GM12874 (cell line): Measurements from ENCODE around the gene CNIH2.

ENCODE experiments used
- CTCF ChIP-seq: IDR thresholded peaks from 2 replicates; pipeline ENCODE4 v1.5.1; 2011; ENCODE audit warnings: low read depth, mild to moderate bottlenecking, control low read depth, low read length, moderate library complexity; ENCODE audit not compliant: insufficient read depth

CNIH2 gene

GRCh38 chr11:66315921-66316811 lies 38.2 kb downstream of the CNIH2 start:
- no peak for TF ChIP-seq CTCF

DNA sequence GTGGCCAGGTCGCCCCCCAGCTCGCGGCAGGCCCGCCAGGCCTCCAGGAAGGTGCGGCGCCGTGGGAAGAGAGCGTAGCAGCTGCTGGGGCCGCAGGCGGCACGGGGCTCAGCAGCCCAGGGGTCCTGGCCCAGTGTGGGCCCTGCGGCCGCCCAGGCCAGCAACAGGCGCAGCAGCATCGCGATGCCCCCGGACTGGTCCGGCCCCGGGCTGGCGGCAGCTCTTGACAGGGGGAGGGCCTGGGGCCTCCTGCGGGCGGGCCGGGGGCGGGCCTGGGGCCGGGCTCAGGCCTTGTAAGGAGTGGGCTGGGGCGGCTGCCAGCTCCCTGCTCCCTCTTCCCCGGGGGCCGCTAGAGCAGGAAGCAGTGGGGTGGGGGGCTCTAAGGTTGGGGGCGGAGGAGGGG lies 38.9 kb downstream of the CNIH2 start, which contains the start of gene CD248:
CD248 (minus strand) TSS at position 196 of the 403 bp plus-strand sequence; CDS start at position 179, 17 bp downstream.
- no peak for TF ChIP-seq CTCF

DNA sequence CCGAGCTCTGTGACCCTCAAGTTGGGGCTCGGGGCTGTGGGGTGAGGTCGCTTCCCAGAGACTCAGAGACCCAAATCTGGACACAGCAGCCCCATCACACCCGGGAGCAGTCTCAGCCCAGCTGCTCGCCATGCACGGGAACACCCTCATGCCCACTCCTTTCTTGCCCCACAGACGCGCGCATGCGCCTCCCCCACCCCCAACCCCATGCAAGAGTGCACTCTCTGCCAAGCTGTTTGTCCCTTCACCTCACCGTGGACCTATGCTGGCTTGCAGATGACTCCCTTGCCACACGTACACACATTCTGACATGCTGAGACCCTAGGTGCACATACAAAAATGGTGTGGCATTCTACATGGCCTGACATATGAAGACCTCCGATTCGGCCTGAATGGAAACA lies 39.3 kb downstream of the CNIH2 start:
- TF ChIP-seq CTCF, result no peak

DNA sequence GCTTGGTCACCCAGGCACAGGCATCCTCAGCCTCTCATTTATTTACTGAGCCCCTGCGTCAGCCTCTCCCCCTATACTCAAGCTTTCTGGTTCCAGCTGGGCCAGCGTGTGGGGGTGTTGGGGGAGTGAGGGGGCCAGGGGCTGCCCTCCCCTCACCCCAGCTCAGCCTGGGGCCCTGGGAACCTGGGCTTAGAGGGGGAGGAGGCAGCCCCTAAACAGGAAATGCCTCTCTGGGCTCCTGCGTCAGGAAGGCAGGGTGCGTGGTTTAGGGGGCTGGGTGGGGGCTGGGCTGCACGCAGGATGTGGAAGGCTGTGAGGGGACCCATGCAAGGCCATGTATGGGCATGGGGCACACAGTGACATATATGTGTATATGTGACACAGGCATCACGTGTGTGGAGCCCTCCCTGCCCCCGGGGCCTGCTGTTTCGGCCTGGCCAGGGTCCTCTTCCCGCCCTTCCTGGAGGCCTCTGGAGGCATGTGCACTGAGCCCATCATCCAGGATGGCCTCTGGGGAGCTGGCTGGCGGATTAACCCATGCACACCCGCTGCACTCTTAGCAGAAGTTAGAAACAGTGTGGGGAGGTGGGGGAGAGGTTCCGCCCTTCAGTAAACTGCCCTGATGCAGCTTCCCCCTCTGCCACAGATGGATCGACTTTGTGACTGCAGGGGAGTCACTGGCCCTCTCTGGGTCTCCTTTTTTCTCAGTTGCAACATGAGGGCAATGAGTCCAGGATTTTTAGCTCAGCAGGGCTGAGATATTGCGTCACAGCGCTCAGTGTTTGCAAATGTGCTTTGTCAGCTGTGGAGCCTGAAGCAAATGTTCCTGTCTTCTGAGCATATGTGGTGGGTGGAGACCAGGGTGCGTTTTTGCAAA lies 40.0 kb downstream of the CNIH2 start:
- TF ChIP-seq CTCF, result no peak

DNA sequence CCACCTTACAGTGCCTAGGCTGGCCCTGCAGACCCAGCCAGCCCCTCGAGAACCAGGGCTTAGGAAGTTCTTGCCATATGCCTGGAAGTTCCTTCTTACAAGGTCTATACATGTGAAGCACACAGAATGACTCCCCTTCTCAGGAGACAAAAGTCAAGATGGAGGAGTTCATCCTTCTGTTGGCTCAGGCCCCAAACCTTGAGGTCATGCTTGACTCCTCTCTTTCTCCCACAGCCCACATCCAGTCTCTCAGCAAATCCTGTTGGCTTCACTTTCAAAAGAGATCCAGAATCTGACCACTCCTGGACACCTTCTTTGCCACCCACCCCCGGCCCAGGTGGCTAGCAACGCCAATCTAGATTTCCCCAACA lies 40.6 kb downstream of the CNIH2 start:
- TF ChIP-seq CTCF, result no peak

DNA sequence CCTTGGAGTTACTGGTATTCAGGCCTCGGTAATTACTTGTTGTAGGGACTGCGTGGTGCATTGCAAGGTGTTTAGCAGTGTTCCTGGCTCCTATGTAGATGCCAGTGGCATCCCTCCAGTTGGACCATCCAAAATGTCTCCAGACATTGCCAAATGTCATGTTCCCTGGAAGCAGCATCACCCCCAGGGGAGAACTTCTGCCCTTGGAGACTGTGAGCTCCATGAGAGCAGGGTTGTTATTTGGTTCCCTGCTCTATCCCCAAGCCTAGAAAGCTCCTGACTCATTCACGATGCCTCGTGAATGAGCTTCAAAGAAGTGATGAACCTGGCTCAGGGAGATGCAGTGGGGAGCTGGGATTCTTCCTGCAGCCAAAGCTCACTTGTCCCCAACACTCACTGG lies 43.6 kb downstream of the CNIH2 start:
- TF ChIP-seq CTCF, result no peak

DNA sequence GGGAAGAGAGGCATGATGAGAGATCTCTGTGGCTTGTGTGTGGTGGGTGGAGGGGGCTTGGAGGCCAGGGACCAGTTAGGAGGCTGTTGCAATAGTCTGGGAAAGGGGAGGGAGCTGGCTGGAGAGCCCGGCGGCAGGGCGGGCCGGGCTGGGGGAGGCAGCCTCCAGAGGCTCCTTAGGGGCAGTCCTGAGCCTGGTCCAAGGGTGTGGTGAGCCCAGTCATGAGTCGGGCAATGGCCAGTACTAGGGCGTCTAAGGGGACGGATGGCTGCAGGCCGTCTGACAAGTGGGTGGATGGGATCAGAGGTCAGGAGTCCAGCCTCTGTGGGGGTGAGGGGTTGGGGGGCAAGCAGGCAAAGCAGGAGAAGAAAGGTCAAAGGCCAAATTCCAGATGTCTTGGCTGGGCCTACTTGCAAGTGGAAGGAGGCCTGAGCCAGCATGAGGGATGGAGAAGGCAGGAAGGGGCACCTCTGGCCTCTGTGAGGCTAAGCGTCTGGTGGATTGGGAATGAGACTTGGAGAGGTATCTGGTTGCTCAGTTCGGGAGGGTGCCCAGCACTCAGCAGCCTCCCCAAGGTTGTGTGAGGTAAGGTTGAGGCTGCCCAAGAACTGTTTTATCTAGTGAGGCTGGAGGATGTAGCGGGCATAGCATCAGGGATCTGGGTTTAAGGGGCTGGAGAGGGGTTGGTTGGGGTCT lies 44.9 kb downstream of the CNIH2 start:
- TF ChIP-seq CTCF, result no peak
